ENCODE data around the gene MANSC4.

MANSC4 gene

GRCh38 chr12:27802936-27803335 is 22.9 kb upstream of the MANSC4 start:
- in situ Hi-C loops (cut with HindIII; ENCODE audit: low pct_ligation_motif_present, low pct_unique_long_range_greater_than_20kb, low sequenced_read_pairs), result no loop called here
- no peak for DNase-seq

- in situ Hi-C loops (cut with HindIII; ENCODE audit: low pct_ligation_motif_present, low pct_unique_long_range_greater_than_20kb, low sequenced_read_pairs), result no loop called here
- DNase-seq, result no peak
Observed at GRCh38 chr12:27802511-27802910, 22.5 kb upstream of the MANSC4 start.

- DNase-seq, result no peak
- in situ Hi-C loops (cut with HindIII; ENCODE audit: low pct_ligation_motif_present, low pct_unique_long_range_greater_than_20kb, low sequenced_read_pairs), result no loop called here
Observed at GRCh38 chr12:27801630-27802029, 21.6 kb upstream of the MANSC4 start.

- in situ Hi-C loops (cut with HindIII; ENCODE audit: low pct_ligation_motif_present, low pct_unique_long_range_greater_than_20kb, low sequenced_read_pairs), result no loop called here
- no peak for DNase-seq
Observed at GRCh38 chr12:27800819-27801218, 20.8 kb upstream of the MANSC4 start.

- no peak for DNase-seq
- in situ Hi-C loops (cut with HindIII; ENCODE audit: low pct_ligation_motif_present, low pct_unique_long_range_greater_than_20kb, low sequenced_read_pairs), result no loop called here
Observed at GRCh38 chr12:27797301-27798025, 17.4 kb upstream of the MANSC4 start.

- no peak for DNase-seq
- in situ Hi-C loops (cut with HindIII; ENCODE audit: low pct_ligation_motif_present, low pct_unique_long_range_greater_than_20kb, low sequenced_read_pairs), result no loop called here
Observed at GRCh38 chr12:27796128-27796527, 16.1 kb upstream of the MANSC4 start.

GRCh38 chr12:27794818-27795584 is 15.0 kb upstream of the MANSC4 start:
- DNase-seq, result no peak
- in situ Hi-C loops (cut with HindIII; ENCODE audit: low pct_ligation_motif_present, low pct_unique_long_range_greater_than_20kb, low sequenced_read_pairs), result no loop called here

- in situ Hi-C loops (cut with HindIII; ENCODE audit: low pct_ligation_motif_present, low pct_unique_long_range_greater_than_20kb, low sequenced_read_pairs), result no loop called here
- DNase-seq, result no peak
Observed at GRCh38 chr12:27790179-27790578, 10.1 kb upstream of the MANSC4 start.

GRCh38 chr12:27787559-27787958 is 7.5 kb upstream of the MANSC4 start:
- no peak for DNase-seq
- in situ Hi-C loops (cut with HindIII; ENCODE audit: low pct_ligation_motif_present, low pct_unique_long_range_greater_than_20kb, low sequenced_read_pairs), result no loop called here

- in situ Hi-C loops (cut with HindIII; ENCODE audit: low pct_ligation_motif_present, low pct_unique_long_range_greater_than_20kb, low sequenced_read_pairs), result no loop called here
Observed at GRCh38 chr12:27785882-27786570, 6.0 kb upstream of the MANSC4 start.

GRCh38 chr12:27782481-27782880 is 2.4 kb upstream of the MANSC4 start:
- no peak for DNase-seq
- in situ Hi-C loops (cut with HindIII; ENCODE audit: low pct_ligation_motif_present, low pct_unique_long_range_greater_than_20kb, low sequenced_read_pairs), result no loop called here

More at GRCh38 chr12:27785882-27786570, 6.0 kb upstream of the MANSC4 start:
- no peak for DNase-seq

- DNase-seq, result no peak
- in situ Hi-C loops (cut with HindIII; ENCODE audit: low pct_ligation_motif_present, low pct_unique_long_range_greater_than_20kb, low sequenced_read_pairs), result no loop called here
Observed at GRCh38 chr12:27781680-27782079, 1.6 kb upstream of the MANSC4 start.

- peak; percentile 24 for DNase-seq
- in situ Hi-C loops (cut with HindIII; ENCODE audit: low pct_ligation_motif_present, low pct_unique_long_range_greater_than_20kb, low sequenced_read_pairs), result no loop called here
Observed at GRCh38 chr12:27780612-27781408, 774 bp upstream of the MANSC4 start.

GRCh38 chr12:27779416-27779919 is 568 bp downstream of the MANSC4 start:
- DNase-seq, result peak; percentile 7
- in situ Hi-C loops (cut with HindIII; ENCODE audit: low pct_ligation_motif_present, low pct_unique_long_range_greater_than_20kb, low sequenced_read_pairs), result no loop called here

GRCh38 chr12:27778206-27778605 is 1.8 kb downstream of the MANSC4 start:
- in situ Hi-C loops (cut with HindIII; ENCODE audit: low pct_ligation_motif_present, low pct_unique_long_range_greater_than_20kb, low sequenced_read_pairs), result no loop called here
- DNase-seq, result no peak

- DNase-seq, result no peak
- in situ Hi-C loops (cut with HindIII; ENCODE audit: low pct_ligation_motif_present, low pct_unique_long_range_greater_than_20kb, low sequenced_read_pairs), result no loop called here
Observed at GRCh38 chr12:27777141-27777540, 2.9 kb downstream of the MANSC4 start.

GRCh38 chr12:27772328-27773049 is 7.5 kb downstream of the MANSC4 start:
- in situ Hi-C loops (cut with HindIII; ENCODE audit: low pct_ligation_motif_present, low pct_unique_long_range_greater_than_20kb, low sequenced_read_pairs), result no loop called here
- DNase-seq, result no peak

Data from ACHN (cell line).